Measurements from ENCODE around the gene PDIA5. TPM values are rescaled to one million over a fixed set of nuclear protein-coding genes. Genes with fewer than 3 reads are reported as not detected.

PDIA5 gene
- polyA plus RNA-seq, 4 donors, result 4.6 to 54.0 (median 16.2) TPM

- FAIRE-seq, result no peak
Observed at GRCh38 chr3:123078101-123078500, 11.3 kb downstream of the PDIA5 start.

DNA sequence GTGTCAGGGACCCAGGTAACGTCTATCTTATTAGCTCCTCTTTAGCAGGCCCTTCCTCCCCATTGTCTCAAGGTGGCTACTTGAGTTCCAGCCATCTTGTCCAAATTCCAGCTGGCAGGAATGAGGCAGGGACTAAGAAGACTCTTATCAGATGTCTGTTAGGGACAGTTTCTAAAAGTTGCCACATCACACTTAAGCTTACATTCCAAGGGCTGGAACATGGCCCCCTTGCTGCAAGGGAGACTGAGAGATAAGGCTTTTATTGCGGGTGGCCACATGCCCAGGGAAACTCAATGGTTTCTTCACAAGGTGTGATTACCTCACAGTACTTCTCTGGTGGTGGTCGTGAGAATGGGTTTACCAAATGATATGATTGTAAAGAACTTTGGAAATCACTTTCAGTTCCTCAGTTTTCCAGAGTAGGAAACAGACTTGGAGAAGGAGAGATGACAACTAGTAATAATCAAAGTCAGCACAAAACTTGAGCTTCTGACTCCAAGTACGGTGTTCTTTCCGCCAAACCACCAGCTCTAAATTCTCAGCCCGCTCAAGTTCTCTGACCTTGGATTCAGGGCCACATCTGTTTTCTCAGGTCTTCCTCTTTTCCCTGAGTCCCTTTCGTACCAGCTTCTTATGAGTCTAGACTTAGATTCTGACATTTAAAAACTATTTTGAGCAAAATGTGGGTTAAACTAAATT lies 14.2 kb downstream of the PDIA5 start:
- Histone ChIP-seq H3K4me1 (ENCODE audit: control insufficient read depth in 3 of 3, insufficient read depth in 2 of 3, low read depth in 1 of 3, low read length in 2 of 3) (peaks cover 0 to 43% (median 30%) of the 10 kb centered on the region in 3 donors), H3K9me3 (ENCODE audit: control insufficient read depth in 2 of 2, insufficient read depth in 1 of 2, low read depth in 1 of 2, low read length in 1 of 2) (peaks cover 0 to 3% of the 10 kb centered on the region in 2 donors), H3K27ac (ENCODE audit: low read depth in 1 of 3, low read length in 2 of 3) (peak overlapping the region in 2 of 3 donors; percentile 11 to 27), H3K4me3 (ENCODE audit: low read depth in 1 of 3, low read length in 3 of 3) (no peak overlapping the region), H3K36me3 (ENCODE audit: control insufficient read depth in 3 of 3, insufficient read depth in 2 of 3, low read depth in 1 of 3, low read length in 3 of 3) (peaks cover 0 to 3% (median 0%) of the 10 kb centered on the region in 3 donors), H3K27me3 (ENCODE audit: control insufficient read depth in 3 of 3, insufficient read depth in 3 of 3, low read length in 3 of 3) (no peaks in the 10 kb centered on the region)
- FAIRE-seq (no peak), DNase-seq (peak; percentile 30 to 60)
- 75 to 80% (median 77%) methylated on average over 7 of the region's 7 CpGs for WGBS, 3 donors

More at GRCh38 chr3:123078101-123078500, 11.3 kb downstream of the PDIA5 start:
- H3K4me3 ChIP-seq (ENCODE audit: low read depth in 1 of 3, low read length in 3 of 3), result no peak overlapping the region
- peaks cover 0 to 27% (median 9%) of the 10 kb centered on the region in 3 donors for H3K4me1 ChIP-seq (ENCODE audit: control insufficient read depth in 3 of 3, insufficient read depth in 2 of 3, low read depth in 1 of 3, low read length in 2 of 3)
- no peak overlapping the region for H3K27ac ChIP-seq (ENCODE audit: low read depth in 1 of 3, low read length in 2 of 3)
- 91 to 94% (median 93%) methylated on average over 10 of the region's 10 CpGs for WGBS, 3 donors
- DNase-seq, result no peak
- H3K9me3 ChIP-seq (ENCODE audit: control insufficient read depth in 2 of 2, insufficient read depth in 1 of 2, low read depth in 1 of 2, low read length in 1 of 2), result peaks cover 0 to 3% of the 10 kb centered on the region in 2 donors
- H3K36me3 ChIP-seq (ENCODE audit: control insufficient read depth in 3 of 3, insufficient read depth in 2 of 3, low read depth in 1 of 3, low read length in 3 of 3), result peaks cover 0 to 3% (median 0%) of the 10 kb centered on the region in 3 donors
- H3K27me3 ChIP-seq (ENCODE audit: control insufficient read depth in 3 of 3, insufficient read depth in 3 of 3, low read length in 3 of 3), result no peaks in the 10 kb centered on the region

GRCh38 chr3:123081718-123082369 lies 15.0 kb downstream of the PDIA5 start:
- Histone ChIP-seq H3K27ac (ENCODE audit: low read depth in 1 of 3, low read length in 2 of 3) (peak overlapping the region in 1 of 3 donors; percentile 39), H3K4me3 (ENCODE audit: low read depth in 1 of 3, low read length in 3 of 3) (no peak overlapping the region), H3K36me3 (ENCODE audit: control insufficient read depth in 3 of 3, insufficient read depth in 2 of 3, low read depth in 1 of 3, low read length in 3 of 3) (peaks cover 0 to 3% (median 0%) of the 10 kb centered on the region in 3 donors), H3K27me3 (ENCODE audit: control insufficient read depth in 3 of 3, insufficient read depth in 3 of 3, low read length in 3 of 3) (no peaks in the 10 kb centered on the region), H3K4me1 (ENCODE audit: control insufficient read depth in 3 of 3, insufficient read depth in 2 of 3, low read depth in 1 of 3, low read length in 2 of 3) (peaks cover 0 to 43% (median 35%) of the 10 kb centered on the region in 3 donors), H3K9me3 (ENCODE audit: control insufficient read depth in 2 of 2, insufficient read depth in 1 of 2, low read depth in 1 of 2, low read length in 1 of 2) (peaks cover 0 to 3% of the 10 kb centered on the region in 2 donors)
- WGBS, 3 donors, result 63 to 74% (median 71%) methylated on average over 8 of the region's 8 CpGs
- DNase-seq, result no peak
- FAIRE-seq, result no peak

DNA sequence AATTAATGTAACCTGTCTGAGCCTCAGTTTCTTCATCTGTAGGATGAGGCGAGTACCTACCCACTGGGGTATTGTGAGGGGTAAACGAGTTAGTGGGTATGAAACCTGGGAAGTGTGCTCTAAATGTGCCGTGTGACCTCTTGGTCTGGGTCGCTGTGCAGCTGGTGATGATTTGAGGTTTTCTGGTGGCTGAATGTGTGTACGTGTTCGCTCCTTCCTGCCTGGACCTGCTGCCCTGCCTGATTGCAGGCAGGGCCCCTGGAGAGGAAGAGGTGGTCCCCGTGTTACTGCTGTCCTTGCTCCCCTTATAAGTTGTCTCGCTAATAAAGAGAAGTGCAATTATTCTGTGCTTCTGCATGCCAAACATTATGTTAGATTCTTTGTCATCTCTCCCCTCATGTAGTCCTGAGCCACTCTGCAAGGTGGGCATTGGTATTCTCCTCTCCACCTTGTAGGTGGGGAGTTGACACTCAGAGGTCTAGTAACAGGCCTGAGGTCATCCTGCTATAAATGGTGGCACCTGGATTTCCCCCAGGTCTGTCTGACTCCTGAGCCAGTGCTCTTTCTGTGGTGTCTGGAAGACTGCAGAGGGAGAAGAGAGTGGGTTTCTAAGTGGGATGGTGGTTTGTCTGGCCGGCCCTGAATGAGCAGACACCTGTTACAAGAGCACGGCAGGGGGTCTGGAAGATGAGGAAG lies 15.7 kb downstream of the PDIA5 start:
- Histone ChIP-seq H3K9me3 (ENCODE audit: control insufficient read depth in 2 of 2, insufficient read depth in 1 of 2, low read depth in 1 of 2, low read length in 1 of 2) (peaks cover 0 to 3% of the 10 kb centered on the region in 2 donors), H3K36me3 (ENCODE audit: control insufficient read depth in 3 of 3, insufficient read depth in 2 of 3, low read depth in 1 of 3, low read length in 3 of 3) (peaks cover 0 to 3% (median 0%) of the 10 kb centered on the region in 3 donors), H3K4me3 (ENCODE audit: low read depth in 1 of 3, low read length in 3 of 3) (no peak overlapping the region), H3K27me3 (ENCODE audit: control insufficient read depth in 3 of 3, insufficient read depth in 3 of 3, low read length in 3 of 3) (no peaks in the 10 kb centered on the region), H3K27ac (ENCODE audit: low read depth in 1 of 3, low read length in 2 of 3) (peak overlapping the region in 1 of 3 donors; percentile 39), H3K4me1 (ENCODE audit: control insufficient read depth in 3 of 3, insufficient read depth in 2 of 3, low read depth in 1 of 3, low read length in 2 of 3) (peaks cover 0 to 40% (median 35%) of the 10 kb centered on the region in 3 donors)
- 65 to 88% (median 72%) methylated on average over 10 of the region's 10 CpGs for WGBS, 3 donors
- peak in 1 of 2 donors; percentile 11 for DNase-seq
- no peak for FAIRE-seq

- H3K27me3 ChIP-seq (ENCODE audit: control insufficient read depth in 3 of 3, insufficient read depth in 3 of 3, low read length in 3 of 3), result no peaks in the 10 kb centered on the region
- DNase-seq (no peak), FAIRE-seq (no peak)
- H3K27ac ChIP-seq (ENCODE audit: low read depth in 1 of 3, low read length in 2 of 3), result peak overlapping the region in 1 of 3 donors; percentile 17
- no peaks in the 10 kb centered on the region for H3K36me3 ChIP-seq (ENCODE audit: control insufficient read depth in 3 of 3, insufficient read depth in 2 of 3, low read depth in 1 of 3, low read length in 3 of 3)
- H3K4me3 ChIP-seq (ENCODE audit: low read depth in 1 of 3, low read length in 3 of 3), result no peak overlapping the region
- 60 to 70% (median 68%) methylated on average over 8 of the region's 8 CpGs for WGBS, 3 donors
- H3K4me1 ChIP-seq (ENCODE audit: control insufficient read depth in 3 of 3, insufficient read depth in 2 of 3, low read depth in 1 of 3, low read length in 2 of 3), result peaks cover 0 to 40% (median 35%) of the 10 kb centered on the region in 3 donors
- peaks cover 0 to 3% of the 10 kb centered on the region in 2 donors for H3K9me3 ChIP-seq (ENCODE audit: control insufficient read depth in 2 of 2, insufficient read depth in 1 of 2, low read depth in 1 of 2, low read length in 1 of 2)
Observed at GRCh38 chr3:123083383-123084124, 16.7 kb downstream of the PDIA5 start.

- Histone ChIP-seq H3K9me3 (ENCODE audit: control insufficient read depth in 2 of 2, insufficient read depth in 1 of 2, low read depth in 1 of 2, low read length in 1 of 2) (peaks cover 0 to 3% of the 10 kb centered on the region in 2 donors), H3K36me3 (ENCODE audit: control insufficient read depth in 3 of 3, insufficient read depth in 2 of 3, low read depth in 1 of 3, low read length in 3 of 3) (no peaks in the 10 kb centered on the region), H3K27ac (ENCODE audit: low read depth in 1 of 3, low read length in 2 of 3) (peak overlapping the region in 2 of 3 donors; percentile 13 to 67), H3K4me3 (ENCODE audit: low read depth in 1 of 3, low read length in 3 of 3) (no peak overlapping the region), H3K4me1 (ENCODE audit: control insufficient read depth in 3 of 3, insufficient read depth in 2 of 3, low read depth in 1 of 3, low read length in 2 of 3) (peaks cover 0 to 40% (median 35%) of the 10 kb centered on the region in 3 donors), H3K27me3 (ENCODE audit: control insufficient read depth in 3 of 3, insufficient read depth in 3 of 3, low read length in 3 of 3) (no peaks in the 10 kb centered on the region)
- 44 to 49% (median 46%) methylated on average over 6 of the region's 6 CpGs for WGBS, 3 donors
- peak in 1 of 2 donors; percentile 20 for DNase-seq
- FAIRE-seq, result no peak
Observed at GRCh38 chr3:123084192-123084591, 17.4 kb downstream of the PDIA5 start.

GRCh38 chr3:123084738-123085237 lies 18.0 kb downstream of the PDIA5 start:
- Histone ChIP-seq H3K4me1 (ENCODE audit: control insufficient read depth in 3 of 3, insufficient read depth in 2 of 3, low read depth in 1 of 3, low read length in 2 of 3) (peaks cover 0 to 39% (median 35%) of the 10 kb centered on the region in 3 donors), H3K27ac (ENCODE audit: low read depth in 1 of 3, low read length in 2 of 3) (peak overlapping the region in 2 of 3 donors; percentile 20 to 67)
- no peak for FAIRE-seq

More at GRCh38 chr3:123084738-123085237, 18.0 kb downstream of the PDIA5 start:
- WGBS, 3 donors, result 51 to 72% (median 68%) methylated on average over 6 of the region's 6 CpGs
- Histone ChIP-seq H3K36me3 (ENCODE audit: control insufficient read depth in 3 of 3, insufficient read depth in 2 of 3, low read depth in 1 of 3, low read length in 3 of 3) (peaks cover 0 to 5% (median 0%) of the 10 kb centered on the region in 3 donors), H3K9me3 (ENCODE audit: control insufficient read depth in 2 of 2, insufficient read depth in 1 of 2, low read depth in 1 of 2, low read length in 1 of 2) (peaks cover 0 to 3% of the 10 kb centered on the region in 2 donors), H3K4me3 (ENCODE audit: low read depth in 1 of 3, low read length in 3 of 3) (no peak overlapping the region), H3K27me3 (ENCODE audit: control insufficient read depth in 3 of 3, insufficient read depth in 3 of 3, low read length in 3 of 3) (no peaks in the 10 kb centered on the region)
- DNase-seq, result peak in 1 of 2 donors; percentile 27

Measured in small intestine (tissue), 7 donors.